Islet of Langerhans (tissue), 1 donor: Measurements from ENCODE around the gene NPY2R.

Source experiments
- FAIRE-seq: peaks from one replicate; lab custom pipeline; 2011; peaks lifted over from hg19 to GRCh38; lab: Jason Lieb, UNC

NPY2R gene

GRCh38 chr4:155208258-155209054, at the start of gene NPY2R:
Gene NPY2R (plus strand): TSS chr4:155208636. CDS start chr4:155213940, 5,304 bp downstream.
- FAIRE-seq: no peak

GRCh38 chr4:155161357-155161756, 47.1 kb upstream of the NPY2R start:
- FAIRE-seq: no peak

- no peak for FAIRE-seq
Observed at GRCh38 chr4:155164718-155165117, 43.7 kb upstream of the NPY2R start.

GRCh38 chr4:155170569-155170968, 37.9 kb upstream of the NPY2R start:
- FAIRE-seq: no peak

GRCh38 chr4:155173371-155173770, 35.1 kb upstream of the NPY2R start:
- FAIRE-seq: no peak

- FAIRE-seq: no peak
Observed at GRCh38 chr4:155174668-155175067, 33.8 kb upstream of the NPY2R start.

GRCh38 chr4:155179216-155179615, 29.2 kb upstream of the NPY2R start:
- no peak for FAIRE-seq

- no peak for FAIRE-seq
Observed at GRCh38 chr4:155186972-155187371, 21.5 kb upstream of the NPY2R start.

- FAIRE-seq: no peak
Observed at GRCh38 chr4:155187989-155188388, 20.4 kb upstream of the NPY2R start.

- FAIRE-seq: no peak
Observed at GRCh38 chr4:155190099-155190498, 18.3 kb upstream of the NPY2R start.

GRCh38 chr4:155197757-155198156, 10.7 kb upstream of the NPY2R start:
- no peak for FAIRE-seq

GRCh38 chr4:155207534-155208257, 740 bp upstream of the NPY2R start:
- FAIRE-seq: no peak

GRCh38 chr4:155220025-155220424, 11.6 kb downstream of the NPY2R start:
- no peak for FAIRE-seq

GRCh38 chr4:155227131-155227530, 18.7 kb downstream of the NPY2R start:
- FAIRE-seq: no peak

- FAIRE-seq: no peak
Observed at GRCh38 chr4:155228713-155229112, 20.3 kb downstream of the NPY2R start.

- no peak for FAIRE-seq
Observed at GRCh38 chr4:155232432-155232831, 24.0 kb downstream of the NPY2R start.

GRCh38 chr4:155234206-155234605, 25.8 kb downstream of the NPY2R start:
- no peak for FAIRE-seq

GRCh38 chr4:155237567-155237966, 29.1 kb downstream of the NPY2R start:
- no peak for FAIRE-seq

- no peak for FAIRE-seq
Observed at GRCh38 chr4:155241225-155241624, 32.8 kb downstream of the NPY2R start.

GRCh38 chr4:155241664-155242063, 33.2 kb downstream of the NPY2R start:
- FAIRE-seq: no peak

- FAIRE-seq: no peak
Observed at GRCh38 chr4:155245105-155245504, 36.7 kb downstream of the NPY2R start.

- no peak for FAIRE-seq
Observed at GRCh38 chr4:155248002-155248896, 39.8 kb downstream of the NPY2R start.
